ENCODE results near the gene IGFBP6.

The IGFBP6 gene

DNA sequence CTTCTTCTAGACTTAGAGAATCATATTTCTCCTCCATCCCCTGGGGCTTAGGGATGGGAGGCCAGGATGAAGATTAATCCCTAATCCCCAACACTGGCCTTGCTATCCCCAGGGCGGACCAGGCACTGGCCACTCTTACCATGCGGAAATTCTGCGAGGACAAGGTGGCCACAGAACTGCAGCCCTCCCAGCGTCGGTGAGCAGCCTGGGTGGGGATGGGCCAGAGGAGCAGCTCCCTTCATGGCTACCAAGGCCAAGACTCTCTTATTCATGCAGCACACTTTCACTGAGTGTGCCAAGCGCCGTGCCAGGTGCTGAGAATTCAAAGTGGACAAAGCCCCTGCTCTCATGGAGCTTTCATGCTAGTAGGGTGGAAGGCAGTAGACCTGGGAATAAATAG lies 40.6 kb upstream of the IGFBP6 start:
- no peak overlapping the region for H3K27ac ChIP-seq
- TF ChIP-seq, protein P1, sequence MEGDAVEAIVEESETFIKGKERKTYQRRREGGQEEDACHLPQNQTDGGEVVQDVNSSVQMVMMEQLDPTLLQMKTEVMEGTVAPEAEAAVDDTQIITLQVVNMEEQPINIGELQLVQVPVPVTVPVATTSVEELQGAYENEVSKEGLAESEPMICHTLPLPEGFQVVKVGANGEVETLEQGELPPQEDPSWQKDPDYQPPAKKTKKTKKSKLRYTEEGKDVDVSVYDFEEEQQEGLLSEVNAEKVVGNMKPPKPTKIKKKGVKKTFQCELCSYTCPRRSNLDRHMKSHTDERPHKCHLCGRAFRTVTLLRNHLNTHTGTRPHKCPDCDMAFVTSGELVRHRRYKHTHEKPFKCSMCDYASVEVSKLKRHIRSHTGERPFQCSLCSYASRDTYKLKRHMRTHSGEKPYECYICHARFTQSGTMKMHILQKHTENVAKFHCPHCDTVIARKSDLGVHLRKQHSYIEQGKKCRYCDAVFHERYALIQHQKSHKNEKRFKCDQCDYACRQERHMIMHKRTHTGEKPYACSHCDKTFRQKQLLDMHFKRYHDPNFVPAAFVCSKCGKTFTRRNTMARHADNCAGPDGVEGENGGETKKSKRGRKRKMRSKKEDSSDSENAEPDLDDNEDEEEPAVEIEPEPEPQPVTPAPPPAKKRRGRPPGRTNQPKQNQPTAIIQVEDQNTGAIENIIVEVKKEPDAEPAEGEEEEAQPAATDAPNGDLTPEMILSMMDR (conservative IDR thresholded peaks at IDR 0.05), result no peak

GRCh38 chr12:53057816-53058500 lies 39.5 kb upstream of the IGFBP6 start:
- H3K27ac ChIP-seq, result no peak overlapping the region
- TF ChIP-seq, protein P1 (conservative IDR thresholded peaks at IDR 0.05), result no peak

DNA sequence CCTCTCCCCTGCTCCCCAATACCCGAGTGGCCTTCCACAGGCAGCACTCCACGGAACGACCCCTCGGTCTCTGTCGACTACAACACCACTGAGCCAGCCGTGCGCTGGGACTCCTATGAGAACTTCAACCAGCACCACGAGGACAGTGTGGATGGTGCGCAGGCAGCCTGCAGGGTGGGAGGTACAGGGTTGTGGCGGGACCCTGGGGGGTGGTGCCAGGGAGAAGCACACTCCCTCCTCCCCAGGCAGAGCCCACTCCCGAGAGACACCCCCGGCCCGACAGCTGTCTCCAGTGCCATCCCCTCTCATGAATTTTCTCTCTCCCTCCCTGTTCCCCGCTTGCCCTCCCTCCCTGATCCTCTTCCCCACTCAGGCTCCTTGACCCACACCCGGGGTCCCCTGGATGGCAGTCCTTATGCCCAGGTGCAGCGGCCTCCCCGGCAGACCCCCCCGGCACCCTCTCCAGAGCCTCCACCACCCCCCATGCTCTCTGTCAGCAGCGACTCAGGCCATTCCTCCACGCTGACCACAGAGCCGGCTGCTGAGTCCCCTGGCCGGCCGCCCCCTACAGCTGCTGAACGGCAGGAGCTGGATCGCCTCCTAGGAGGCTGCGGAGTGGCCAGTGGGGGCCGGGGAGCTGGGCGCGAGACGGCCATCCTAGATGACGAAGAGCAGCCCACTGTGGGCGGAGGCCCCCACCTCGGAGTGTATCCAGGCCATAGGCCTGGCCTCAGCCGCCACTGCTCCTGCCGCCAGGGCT lies 38.6 kb upstream of the IGFBP6 start:
- TF ChIP-seq, protein P1 (conservative IDR thresholded peaks at IDR 0.05), result no peak
- H3K27ac ChIP-seq, result no peak overlapping the region

DNA sequence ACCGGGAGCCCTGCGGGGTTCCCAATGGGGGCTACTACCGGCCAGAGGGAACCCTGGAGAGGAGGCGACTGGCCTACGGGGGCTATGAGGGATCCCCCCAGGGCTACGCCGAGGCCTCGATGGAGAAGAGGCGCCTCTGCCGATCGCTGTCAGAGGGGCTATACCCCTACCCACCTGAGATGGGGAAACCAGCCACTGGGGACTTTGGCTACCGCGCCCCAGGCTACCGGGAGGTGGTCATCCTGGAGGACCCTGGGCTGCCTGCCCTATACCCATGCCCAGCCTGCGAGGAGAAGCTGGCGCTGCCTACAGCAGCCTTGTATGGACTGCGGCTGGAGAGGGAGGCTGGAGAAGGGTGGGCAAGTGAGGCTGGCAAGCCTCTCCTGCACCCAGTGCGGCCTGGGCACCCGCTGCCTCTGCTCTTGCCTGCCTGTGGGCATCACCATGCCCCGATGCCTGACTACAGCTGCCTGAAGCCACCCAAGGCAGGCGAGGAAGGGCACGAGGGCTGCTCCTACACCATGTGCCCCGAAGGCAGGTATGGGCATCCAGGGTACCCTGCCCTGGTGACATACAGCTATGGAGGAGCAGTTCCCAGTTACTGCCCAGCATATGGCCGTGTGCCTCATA lies 37.9 kb upstream of the IGFBP6 start:
- H3K27ac ChIP-seq, result no peak overlapping the region
- TF ChIP-seq, protein P1 (conservative IDR thresholded peaks at IDR 0.05), result no peak

GRCh38 chr12:53060064-53060720 lies 37.3 kb upstream of the IGFBP6 start:
- H3K27ac ChIP-seq, result peak overlapping the region; percentile 76
- TF ChIP-seq, protein P1 (conservative IDR thresholded peaks at IDR 0.05), result no peak

GRCh38 chr12:53060721-53061276 lies 36.7 kb upstream of the IGFBP6 start:
- TF ChIP-seq, protein P1 (conservative IDR thresholded peaks at IDR 0.05), result no peak
- peak overlapping the region; percentile 76 for H3K27ac ChIP-seq

Measured in VCaP (cell line).